Activated CD4-positive, alpha-beta memory T cell treated with anti-CD3 and anti-CD28 coated beads, Interleukin-2, amount 10 ng/mL, durations not matched to agents 7 days and 5 days (primary cell): ENCODE results near the gene OR10H3. TPM values are rescaled to one million over a fixed set of nuclear protein-coding genes. Genes with fewer than 3 reads are reported as not detected.
"Not testable (repeated sequence)": the region's sequence is repeated elsewhere in the genome, so short reads cannot be mapped to it uniquely, and the experiment has no call there.

Experiments used
- CTCF ChIA-PET: fragments of 350-600 bp; sonication (Branson Sonifier 250); formaldehyde crosslinking; loops from one replicate; lab custom pipeline; 2021; ENCODE audit warnings: antibody characterized with exemption, inconsistent platforms; lab: Charles Lee
- POLR2A ChIA-PET: fragments of 350-600 bp; sonication (Branson Sonifier 250); formaldehyde crosslinking; loops from one replicate; lab custom pipeline; 2021; ENCODE audit warnings: antibody characterized with exemption; lab: Charles Lee
- DNase-seq: peaks from one replicate; pipeline ENCODE4 v3.0.0-alpha.2; 2020
- H3K27ac Mint-ChIP-seq: one replicate; pipeline ENCODE4 v1.8.0; 2021; ENCODE audit warnings: mild to moderate bottlenecking, mixed read lengths
- H3K27me3 Mint-ChIP-seq: one replicate; pipeline ENCODE4 v1.8.0; 2021; ENCODE audit warnings: mixed read lengths
- H3K36me3 Mint-ChIP-seq: one replicate; pipeline ENCODE4 v1.8.0; 2021; ENCODE audit warnings: low read depth, mixed read lengths
- H3K4me1 Mint-ChIP-seq: one replicate; pipeline ENCODE4 v1.8.0; 2021; ENCODE audit warnings: mixed read lengths
- H3K4me3 Mint-ChIP-seq: one replicate; pipeline ENCODE4 v1.8.0; 2021; ENCODE audit warnings: mild to moderate bottlenecking, mixed read lengths
- H3K9me3 Mint-ChIP-seq: one replicate; pipeline ENCODE4 v1.8.0; 2021; ENCODE audit warnings: mixed read lengths
- total RNA-seq, 2 experiments: library from RNA; stranded (reverse); gene quantifications; one replicate each; pipeline ENCODE4 v1.2.3, GENCODE V29; 2021

The OR10H3 gene
- total RNA-seq, 2 experiments from 2014 or later = not detected

DNA sequence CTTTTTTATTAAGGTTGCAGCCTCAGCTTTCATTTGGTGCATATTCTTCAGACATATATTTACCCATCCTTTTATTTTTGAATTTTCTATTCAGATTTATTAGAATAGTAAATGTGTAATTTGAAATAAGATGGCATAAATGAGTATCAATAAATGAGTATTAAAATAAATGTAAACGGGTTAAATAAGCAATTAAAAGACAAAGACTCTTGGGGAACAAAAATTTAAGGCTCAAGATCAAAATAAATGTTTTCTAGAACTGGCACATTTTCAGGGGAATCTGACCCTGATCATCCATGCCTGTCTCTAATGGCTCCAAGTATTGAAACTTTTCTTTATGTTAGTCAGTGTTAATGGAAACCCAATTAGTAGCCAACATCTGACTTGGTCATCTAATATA is 3.0 kb downstream of the OR10H3 start:
- no peaks in the 10 kb centered on the region for H3K4me1 Mint-ChIP-seq

DNA sequence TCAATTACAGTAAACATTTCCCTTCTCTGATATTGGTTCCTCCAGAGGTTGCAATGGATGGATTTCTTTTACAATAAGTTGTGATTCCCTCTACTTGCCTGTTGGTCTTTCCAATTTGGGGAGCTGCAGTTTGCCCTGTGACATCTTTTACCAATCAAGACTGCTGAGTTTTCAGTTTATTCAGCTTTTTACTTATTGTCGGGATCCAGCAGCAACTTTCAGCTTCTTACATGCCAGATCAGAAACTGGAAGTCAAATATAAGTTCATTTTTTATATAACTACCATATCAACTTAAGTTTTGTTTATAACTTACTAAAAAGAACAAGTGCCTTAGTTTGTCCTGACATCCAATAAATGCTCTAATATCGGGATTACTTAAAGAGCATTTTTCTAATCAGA is 10.5 kb downstream of the OR10H3 start:
- Mint-ChIP-seq H3K27me3 (peaks cover 46% of the 10 kb centered on the region), H3K27ac (no peak overlapping the region), H3K4me3 (no peak overlapping the region), H3K4me1 (no peaks in the 10 kb centered on the region), H3K9me3 (no peaks in the 10 kb centered on the region), H3K36me3 (no peaks in the 10 kb centered on the region)
- POLR2A ChIA-PET = no interaction called here
- CTCF ChIA-PET = no interaction called here
- DNase-seq = no peak

More for the DNA sequence above, 3.0 kb downstream of the OR10H3 start:
- Mint-ChIP-seq H3K27ac (no peak overlapping the region), H3K27me3 (peaks cover 15% of the 10 kb centered on the region), H3K4me3 (no peak overlapping the region), H3K9me3 (peaks cover 8% of the 10 kb centered on the region), H3K36me3 (no peaks in the 10 kb centered on the region)
- ChIA-PET CTCF (no interaction called here), POLR2A (no interaction called here)
- DNase-seq = no peak

DNA sequence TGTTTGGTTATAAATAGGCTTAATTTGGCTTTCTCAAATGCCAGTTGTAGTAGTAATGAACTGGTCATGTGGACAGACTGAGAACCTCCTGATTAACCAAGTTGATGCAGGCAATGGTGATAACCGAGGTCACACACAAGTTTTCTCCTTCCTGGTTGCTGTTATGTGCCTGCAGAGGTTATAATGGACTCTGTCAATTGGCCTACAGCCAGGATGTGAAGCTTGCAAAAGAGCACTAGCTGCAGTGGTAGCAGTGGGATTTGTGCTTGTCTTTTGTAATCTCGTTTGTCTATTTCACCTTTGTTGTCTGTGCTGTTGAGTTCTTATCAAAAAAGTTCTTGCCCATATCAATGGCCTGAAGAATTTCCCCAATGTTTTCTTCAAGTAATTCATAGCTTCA is 20.6 kb downstream of the OR10H3 start:
- POLR2A ChIA-PET = no interaction called here
- no peak for DNase-seq
- no peaks in the 10 kb centered on the region for H3K36me3 Mint-ChIP-seq
- no peaks in the 10 kb centered on the region for H3K9me3 Mint-ChIP-seq
- peaks cover 40% of the 10 kb centered on the region for H3K27me3 Mint-ChIP-seq
- CTCF ChIA-PET = no interaction called here
- H3K27ac Mint-ChIP-seq = no peak overlapping the region
- H3K4me3 Mint-ChIP-seq = no peak overlapping the region
- H3K4me1 Mint-ChIP-seq = peaks cover 11% of the 10 kb centered on the region

DNA sequence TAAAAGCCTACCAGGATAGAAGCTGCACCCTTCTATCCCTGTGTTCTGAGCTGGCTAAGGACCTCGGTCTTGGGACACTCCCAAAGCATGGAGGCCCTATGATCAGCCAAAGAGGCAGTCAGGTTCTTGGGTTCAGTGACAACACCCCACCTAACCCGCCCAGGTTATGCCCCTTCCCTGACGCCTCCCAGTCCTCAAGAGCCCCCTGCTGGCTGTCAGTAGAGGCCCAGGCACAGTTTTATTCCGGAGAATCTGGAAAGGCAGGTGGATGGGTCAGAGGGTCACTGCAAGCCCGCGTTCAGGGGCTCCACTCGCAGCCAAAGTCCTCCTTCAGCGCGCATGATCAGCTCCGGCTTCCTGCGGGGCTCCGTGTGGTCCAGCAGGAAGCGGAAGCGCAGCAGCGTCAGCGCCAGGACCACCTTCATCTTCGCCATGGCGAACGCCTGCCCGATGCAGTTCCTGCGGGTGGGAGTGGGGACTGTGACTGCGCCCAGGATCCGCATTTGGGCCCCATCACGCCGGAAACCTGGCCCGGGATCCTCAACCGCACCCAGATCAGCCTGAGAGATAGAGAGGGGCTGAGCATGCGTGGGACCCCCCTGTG is 22.3 kb downstream of the OR10H3 start:
- no peak overlapping the region for H3K4me3 Mint-ChIP-seq
- H3K36me3 Mint-ChIP-seq = no peaks in the 10 kb centered on the region
- H3K4me1 Mint-ChIP-seq = peaks cover 11% of the 10 kb centered on the region
- no peak overlapping the region for H3K27ac Mint-ChIP-seq
- H3K9me3 Mint-ChIP-seq = no peaks in the 10 kb centered on the region
- CTCF ChIA-PET = no interaction called here
- POLR2A ChIA-PET = no interaction called here
- DNase-seq = no peak
- peaks cover 33% of the 10 kb centered on the region for H3K27me3 Mint-ChIP-seq

DNA sequence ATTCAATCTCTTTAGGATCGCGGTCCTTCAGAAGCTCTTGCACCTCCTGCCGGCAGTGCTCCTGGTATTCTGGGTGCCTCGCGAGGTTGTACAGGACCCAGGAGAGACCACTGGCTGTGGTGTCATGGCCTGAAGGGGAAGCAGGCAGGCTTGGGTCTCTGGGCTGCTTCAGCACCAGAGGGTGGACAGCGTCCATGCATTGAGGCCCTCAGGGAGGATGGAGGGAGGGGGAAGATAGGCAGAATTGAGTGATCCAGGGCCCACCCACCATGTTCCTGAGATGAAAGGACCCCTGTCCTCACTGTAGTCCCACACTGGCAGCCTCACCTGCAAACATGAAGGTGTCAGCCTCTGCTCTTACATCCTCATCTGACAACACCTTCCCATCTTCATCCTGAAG is 31.8 kb downstream of the OR10H3 start:
- no peak for DNase-seq
- Mint-ChIP-seq H3K4me3 (no peak overlapping the region), H3K27me3 (peaks cover 2% of the 10 kb centered on the region), H3K4me1 (no peaks in the 10 kb centered on the region), H3K9me3 (no peaks in the 10 kb centered on the region), H3K27ac (no peak overlapping the region), H3K36me3 (no peaks in the 10 kb centered on the region)
- ChIA-PET CTCF (no interaction called here), POLR2A (no interaction called here)

- CTCF ChIA-PET, H3K4me1 Mint-ChIP-seq, H3K36me3 Mint-ChIP-seq, H3K9me3 Mint-ChIP-seq, H3K4me3 Mint-ChIP-seq, H3K27ac Mint-ChIP-seq, POLR2A ChIA-PET, DNase-seq, H3K27me3 Mint-ChIP-seq: not testable (repeated sequence)
Observed at GRCh38 chr19:15774159-15774558, 36.4 kb downstream of the OR10H3 start.

GRCh38 chr19:15775249-15775648 is 37.5 kb downstream of the OR10H3 start:
- H3K9me3 Mint-ChIP-seq = no peaks in the 10 kb centered on the region
- H3K27me3 Mint-ChIP-seq = no peaks in the 10 kb centered on the region
- ChIA-PET CTCF (no interaction called here), POLR2A (no interaction called here)
- H3K27ac Mint-ChIP-seq = no peak overlapping the region
- no peaks in the 10 kb centered on the region for H3K36me3 Mint-ChIP-seq
- no peak overlapping the region for H3K4me3 Mint-ChIP-seq
- no peaks in the 10 kb centered on the region for H3K4me1 Mint-ChIP-seq
- no peak for DNase-seq

DNA sequence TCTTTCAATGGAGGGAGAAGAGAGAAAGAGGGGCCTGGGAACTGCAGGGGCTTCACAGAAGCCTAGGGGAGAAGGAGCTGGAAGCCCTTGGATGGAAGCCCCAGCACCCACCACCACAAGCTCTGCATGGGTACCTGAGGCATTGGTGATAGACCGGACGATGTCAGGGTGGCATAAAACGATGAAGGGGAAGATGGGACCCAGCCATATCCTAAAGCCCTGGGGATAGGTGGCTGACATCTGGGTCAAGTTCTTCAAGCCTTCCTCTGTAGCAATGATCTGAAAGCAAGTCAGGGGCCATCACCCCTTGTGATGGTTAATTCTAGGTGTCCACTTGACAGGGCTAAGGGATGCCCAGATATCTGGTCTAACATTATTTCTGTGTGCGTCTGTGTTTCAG is 38.5 kb downstream of the OR10H3 start:
- CTCF ChIA-PET = no interaction called here
- DNase-seq = no peak
- H3K36me3 Mint-ChIP-seq = no peaks in the 10 kb centered on the region
- no peak overlapping the region for H3K27ac Mint-ChIP-seq
- POLR2A ChIA-PET = no interaction called here
- H3K4me1 Mint-ChIP-seq = no peaks in the 10 kb centered on the region
- H3K27me3 Mint-ChIP-seq = no peaks in the 10 kb centered on the region
- H3K4me3 Mint-ChIP-seq = no peak overlapping the region
- no peaks in the 10 kb centered on the region for H3K9me3 Mint-ChIP-seq

- H3K27ac Mint-ChIP-seq = no peak overlapping the region
- POLR2A ChIA-PET = no interaction called here
- H3K9me3 Mint-ChIP-seq = no peaks in the 10 kb centered on the region
- DNase-seq = no peak
- H3K4me3 Mint-ChIP-seq = no peak overlapping the region
- H3K27me3 Mint-ChIP-seq = no peaks in the 10 kb centered on the region
- CTCF ChIA-PET = no interaction called here
- H3K36me3 Mint-ChIP-seq = no peaks in the 10 kb centered on the region
- H3K4me1 Mint-ChIP-seq = no peaks in the 10 kb centered on the region
Observed at GRCh38 chr19:15776991-15777970, 39.5 kb downstream of the OR10H3 start.

DNA sequence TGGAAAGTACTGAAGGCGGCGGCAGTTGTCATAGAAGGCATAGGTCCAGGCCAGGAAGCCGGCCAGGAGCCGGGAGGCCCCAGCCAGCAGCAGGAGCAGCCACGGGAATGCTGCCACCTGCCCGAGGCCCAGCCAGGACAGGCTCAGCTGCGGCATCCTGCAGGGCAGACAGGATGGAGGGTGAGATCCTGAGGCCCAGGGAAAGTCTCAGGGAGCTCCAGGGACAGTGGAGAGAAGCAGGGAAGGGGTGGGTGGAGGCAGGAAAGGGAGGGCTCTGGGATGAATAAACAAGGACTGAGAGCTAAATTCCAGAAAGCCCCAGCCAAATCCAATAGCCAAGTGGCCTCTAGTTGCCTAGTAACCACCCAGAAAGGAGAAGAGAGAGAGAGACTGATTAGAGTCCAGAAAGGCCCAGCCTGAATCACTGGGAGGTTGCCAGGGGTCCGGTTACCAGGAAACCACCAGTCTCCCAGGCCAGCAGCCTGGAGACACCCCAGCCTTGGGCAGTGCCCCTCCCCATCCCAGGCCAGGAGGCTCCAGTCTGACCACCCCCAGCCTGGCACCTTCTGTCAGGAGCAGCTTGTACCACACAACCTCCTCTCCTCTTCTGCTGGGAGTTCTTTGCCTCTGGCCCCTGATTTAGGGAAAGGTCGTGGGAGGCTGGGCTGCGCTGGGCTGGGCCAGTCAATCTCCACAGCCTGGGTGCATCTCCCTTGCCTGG is 42.1 kb downstream of the OR10H3 start:
- Mint-ChIP-seq H3K9me3 (no peaks in the 10 kb centered on the region), H3K27ac (no peak overlapping the region), H3K4me3 (no peak overlapping the region), H3K36me3 (no peaks in the 10 kb centered on the region), H3K27me3 (peaks cover under 1% of the 10 kb centered on the region), H3K4me1 (no peaks in the 10 kb centered on the region)
- no peak for DNase-seq
- ChIA-PET CTCF (no interaction called here), POLR2A (no interaction called here)

GRCh38 chr19:15780610-15781418 is 43.0 kb downstream of the OR10H3 start:
- POLR2A ChIA-PET = no interaction called here
- no peak overlapping the region for H3K4me3 Mint-ChIP-seq
- H3K27me3 Mint-ChIP-seq = peaks cover 1% of the 10 kb centered on the region
- no peak for DNase-seq
- CTCF ChIA-PET = no interaction called here
- no peaks in the 10 kb centered on the region for H3K36me3 Mint-ChIP-seq
- H3K4me1 Mint-ChIP-seq = no peaks in the 10 kb centered on the region
- H3K9me3 Mint-ChIP-seq = no peaks in the 10 kb centered on the region
- no peak overlapping the region for H3K27ac Mint-ChIP-seq

GRCh38 chr19:15781661-15782060 is 43.9 kb downstream of the OR10H3 start:
- CTCF ChIA-PET = no interaction called here
- no peaks in the 10 kb centered on the region for H3K4me1 Mint-ChIP-seq

DNA sequence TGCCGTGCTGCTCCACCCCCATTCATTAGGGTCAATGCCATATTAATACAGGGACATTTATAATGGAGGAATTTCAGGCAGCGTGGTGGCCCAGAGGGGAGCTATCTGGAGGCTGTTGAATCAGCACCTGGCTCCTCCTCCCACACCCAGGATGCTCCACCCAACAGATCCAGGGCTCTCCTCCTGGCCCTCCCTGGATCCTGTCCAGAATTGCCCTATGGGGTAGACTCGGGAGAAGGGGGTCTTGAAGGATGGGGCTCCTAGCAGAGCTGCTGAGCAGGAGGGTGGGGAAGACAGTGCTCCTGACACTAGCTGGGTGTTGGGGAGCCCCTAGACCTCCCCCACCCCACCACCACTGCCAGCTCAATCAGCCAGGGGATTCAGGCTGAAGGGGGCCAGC is 44.4 kb downstream of the OR10H3 start:
- no peak for DNase-seq
- no peaks in the 10 kb centered on the region for H3K36me3 Mint-ChIP-seq
- no peaks in the 10 kb centered on the region for H3K9me3 Mint-ChIP-seq
- H3K4me1 Mint-ChIP-seq = no peaks in the 10 kb centered on the region
- no peak overlapping the region for H3K27ac Mint-ChIP-seq
- H3K27me3 Mint-ChIP-seq = peaks cover 1% of the 10 kb centered on the region
- CTCF ChIA-PET = no interaction called here
- H3K4me3 Mint-ChIP-seq = no peak overlapping the region
- POLR2A ChIA-PET = no interaction called here

More at GRCh38 chr19:15781661-15782060, 43.9 kb downstream of the OR10H3 start:
- Mint-ChIP-seq H3K36me3 (no peaks in the 10 kb centered on the region), H3K27ac (no peak overlapping the region), H3K4me3 (no peak overlapping the region), H3K27me3 (peaks cover 1% of the 10 kb centered on the region), H3K9me3 (no peaks in the 10 kb centered on the region)
- no peak for DNase-seq
- POLR2A ChIA-PET = no interaction called here
